GM18508 (cell line): ENCODE data around the gene SPG21.
A peak's percentile ranks its signal among the peaks of the same experiment; 100 is the strongest.
"Not testable (repeated sequence)": the region's sequence is repeated elsewhere in the genome, so short reads cannot be mapped to it uniquely, and the experiment has no call there.

Experiments
- ATAC-seq: cut with Tn5 transposase; IDR thresholded peaks from one replicate; pipeline ENCODE4 v1.9.1; 2021; ENCODE audit warnings: moderate number of reproducible peaks; ENCODE audit not compliant: insufficient read depth, unreplicated experiment

The SPG21 gene, protein sequence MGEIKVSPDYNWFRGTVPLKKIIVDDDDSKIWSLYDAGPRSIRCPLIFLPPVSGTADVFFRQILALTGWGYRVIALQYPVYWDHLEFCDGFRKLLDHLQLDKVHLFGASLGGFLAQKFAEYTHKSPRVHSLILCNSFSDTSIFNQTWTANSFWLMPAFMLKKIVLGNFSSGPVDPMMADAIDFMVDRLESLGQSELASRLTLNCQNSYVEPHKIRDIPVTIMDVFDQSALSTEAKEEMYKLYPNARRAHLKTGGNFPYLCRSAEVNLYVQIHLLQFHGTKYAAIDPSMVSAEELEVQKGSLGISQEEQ

DNA sequence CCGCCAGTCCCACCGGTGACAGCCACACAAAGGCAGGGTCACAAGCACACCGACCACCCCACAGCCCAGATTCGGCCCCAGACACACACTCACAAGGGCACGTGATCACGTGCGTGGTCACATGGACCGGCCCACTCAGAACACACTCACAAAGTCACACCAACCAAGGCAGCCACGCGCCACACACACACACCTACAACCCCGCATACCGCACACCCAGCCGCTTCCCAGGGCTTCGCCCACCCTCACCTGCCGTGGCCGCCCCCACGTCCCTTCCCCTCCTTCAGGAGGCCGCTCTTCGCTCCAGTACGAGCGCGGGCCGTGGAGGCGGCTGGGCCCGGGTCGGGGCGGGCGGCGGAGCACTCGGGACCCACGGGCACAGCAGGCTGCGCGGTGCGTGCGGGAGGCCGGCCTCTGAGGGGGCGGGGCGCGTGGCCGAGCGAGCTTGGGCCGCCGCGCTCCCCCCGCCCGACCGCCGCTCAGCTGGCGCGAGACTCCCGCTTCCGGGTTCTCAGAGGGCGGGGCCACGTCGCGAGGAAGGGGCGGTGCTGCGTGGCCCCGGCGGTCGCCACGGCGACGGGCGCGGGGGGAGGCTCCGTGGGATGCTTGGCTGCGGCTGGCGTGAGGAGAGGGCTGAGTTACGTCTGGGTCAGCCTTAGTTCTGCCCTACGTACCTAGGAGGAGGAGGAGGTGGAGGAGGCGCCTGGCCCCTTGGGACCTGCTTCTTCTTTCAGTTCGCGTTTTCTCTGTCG lies at the start of gene SPG21:
TSS of gene SPG21 (minus strand) at position 499 of the 752 bp plus-strand sequence. CDS start 6,345 bp downstream, outside the sequence.
- ATAC-seq: peak; percentile 72

- no peak for ATAC-seq
These were observed 49.1 kb upstream of the SPG21 start for GRCh38 chr15:65038836-65039235.

GRCh38 chr15:65038428-65038827 lies 48.7 kb upstream of the SPG21 start:
- ATAC-seq: no peak

GRCh38 chr15:65037309-65037708 lies 47.6 kb upstream of the SPG21 start:
- no peak for ATAC-seq

- ATAC-seq: no peak
These were observed 45.0 kb upstream of the SPG21 start for GRCh38 chr15:65034719-65035118.

GRCh38 chr15:65033659-65034269 lies 44.0 kb upstream of the SPG21 start:
- ATAC-seq: no peak

- ATAC-seq: no peak
These were observed 43.3 kb upstream of the SPG21 start for GRCh38 chr15:65032801-65033537.

GRCh38 chr15:65029736-65030208 lies 40.1 kb upstream of the SPG21 start:
- ATAC-seq: no peak

DNA sequence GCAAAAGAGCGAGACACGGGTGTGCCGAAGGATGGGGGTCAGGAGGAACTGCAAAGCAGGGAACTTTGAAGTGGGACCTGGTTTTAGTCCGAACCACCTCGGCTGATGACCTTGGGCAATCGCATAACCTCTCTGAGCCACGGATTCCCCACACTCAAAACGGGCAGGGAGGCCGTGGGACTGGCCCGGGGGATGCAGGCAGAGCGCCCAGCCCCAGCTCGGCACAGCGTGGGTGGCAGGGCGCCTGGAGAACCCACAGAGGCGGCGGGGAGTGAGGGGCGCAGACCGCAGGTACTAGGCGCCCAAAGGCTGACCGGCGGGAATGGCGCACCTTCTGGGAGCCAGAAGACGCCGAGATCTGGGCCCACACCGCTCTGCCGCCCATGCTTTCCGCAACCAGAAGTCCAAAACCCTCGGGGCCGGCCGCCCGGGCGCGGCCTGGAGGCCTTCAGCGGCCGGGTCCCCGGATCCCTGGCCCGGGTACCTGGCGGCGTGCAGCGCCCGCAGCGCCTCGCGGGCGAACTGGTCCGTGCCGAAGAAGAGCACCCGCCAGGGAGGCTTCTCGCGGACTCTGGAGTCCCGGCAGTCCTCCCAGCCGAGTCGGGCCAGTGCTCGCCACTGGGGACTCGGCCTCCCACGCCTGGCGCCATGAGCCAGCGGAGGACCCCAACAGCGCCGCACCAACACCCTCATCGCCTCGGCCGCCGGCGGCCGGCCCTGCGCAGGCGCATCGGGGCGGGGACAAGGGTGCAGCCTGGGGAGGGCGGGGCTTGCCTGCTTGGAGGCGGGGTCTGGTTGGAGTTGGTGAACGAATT lies 39.4 kb upstream of the SPG21 start, which contains the start of gene MTFMT:
TSS of gene MTFMT (minus strand) at position 719 of the 815 bp plus-strand sequence. CDS start at position 693, 26 bp downstream.
- no peak for ATAC-seq

DNA sequence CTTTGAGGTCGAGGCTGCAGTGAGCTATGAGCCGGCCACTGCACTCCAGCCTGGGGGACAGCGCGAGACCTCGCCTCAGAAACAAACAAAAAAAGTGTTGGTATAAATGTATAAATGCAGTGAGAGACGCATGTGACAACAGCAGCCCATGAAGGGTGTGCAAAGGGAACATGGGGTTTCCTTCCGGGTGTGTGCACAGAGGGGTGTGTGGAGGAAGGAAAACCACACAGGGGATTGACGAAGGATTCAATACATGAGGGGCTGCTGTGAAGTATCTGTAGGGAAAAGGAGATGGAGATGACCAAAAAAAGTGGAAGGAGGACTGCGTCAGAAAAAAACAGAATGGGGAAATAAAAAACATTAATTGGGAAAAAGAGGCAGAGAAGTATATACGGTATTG lies 38.6 kb upstream of the SPG21 start:
- no peak for ATAC-seq

- no peak for ATAC-seq
These were observed 37.9 kb upstream of the SPG21 start for GRCh38 chr15:65027593-65027992.

DNA sequence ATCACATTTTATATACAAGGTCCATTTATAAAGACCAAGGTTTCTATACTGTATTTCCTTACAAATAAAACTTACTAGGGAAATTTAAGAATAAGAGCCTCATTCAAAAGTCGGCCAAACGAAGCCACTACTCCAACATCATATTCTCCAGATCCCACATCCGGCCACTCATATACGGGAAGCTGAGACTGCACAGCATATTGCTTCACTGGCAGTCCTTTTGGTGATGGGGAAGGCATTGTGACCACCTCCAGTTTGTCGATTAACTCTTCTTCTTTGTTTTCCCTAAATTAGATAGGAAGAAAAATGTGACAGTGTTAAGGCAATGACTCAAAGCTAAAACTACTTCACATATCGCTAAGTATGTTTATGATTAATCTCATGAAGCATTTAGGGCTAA lies 37.0 kb upstream of the SPG21 start:
- ATAC-seq: no peak

- no peak for ATAC-seq
These were observed 31.8 kb upstream of the SPG21 start for GRCh38 chr15:65021488-65021887.

DNA sequence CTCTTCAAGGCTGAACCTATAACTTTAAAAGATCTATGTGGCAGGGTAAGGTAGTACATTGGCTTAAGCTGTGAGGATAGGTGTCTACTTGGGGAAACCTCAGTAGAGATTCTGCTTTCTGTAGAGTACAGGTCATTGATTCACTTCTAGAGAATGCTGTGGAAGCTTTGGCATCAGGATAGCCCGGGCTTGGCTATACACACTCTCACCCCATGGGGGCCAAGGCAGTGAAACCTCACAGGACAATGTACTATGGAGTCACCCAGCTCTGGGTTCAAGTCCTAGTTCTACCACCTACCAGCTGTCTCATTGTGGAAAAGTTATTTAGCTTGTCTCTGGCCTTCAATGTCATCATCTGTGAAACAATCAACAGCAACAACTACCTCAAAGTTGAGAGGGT lies 30.7 kb upstream of the SPG21 start:
- no peak for ATAC-seq

DNA sequence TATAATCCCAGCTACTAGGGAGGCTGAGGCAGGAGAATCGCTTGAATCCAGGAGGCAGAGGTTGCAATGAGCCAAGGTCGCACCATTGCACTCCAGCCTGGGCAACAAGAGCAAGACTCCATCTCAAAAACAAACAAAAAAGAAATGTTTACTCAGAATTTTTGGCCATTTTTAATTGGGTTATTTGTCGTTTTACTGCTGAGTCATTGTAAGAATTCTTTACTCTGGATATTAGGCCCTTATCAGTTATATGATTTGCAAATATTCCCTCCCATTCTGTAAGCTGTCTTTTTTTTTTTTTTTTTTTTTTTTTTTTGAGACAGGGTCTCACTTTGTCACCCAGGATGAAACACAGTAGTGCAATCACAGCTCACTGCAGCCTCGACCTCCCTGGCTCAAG lies 21.5 kb upstream of the SPG21 start:
- ATAC-seq: not testable (repeated sequence)

GRCh38 chr15:65008983-65009382 lies 19.3 kb upstream of the SPG21 start:
- no peak for ATAC-seq

GRCh38 chr15:65006876-65007275 lies 17.2 kb upstream of the SPG21 start:
- ATAC-seq: no peak

GRCh38 chr15:65004993-65005392 lies 15.3 kb upstream of the SPG21 start:
- no peak for ATAC-seq

DNA sequence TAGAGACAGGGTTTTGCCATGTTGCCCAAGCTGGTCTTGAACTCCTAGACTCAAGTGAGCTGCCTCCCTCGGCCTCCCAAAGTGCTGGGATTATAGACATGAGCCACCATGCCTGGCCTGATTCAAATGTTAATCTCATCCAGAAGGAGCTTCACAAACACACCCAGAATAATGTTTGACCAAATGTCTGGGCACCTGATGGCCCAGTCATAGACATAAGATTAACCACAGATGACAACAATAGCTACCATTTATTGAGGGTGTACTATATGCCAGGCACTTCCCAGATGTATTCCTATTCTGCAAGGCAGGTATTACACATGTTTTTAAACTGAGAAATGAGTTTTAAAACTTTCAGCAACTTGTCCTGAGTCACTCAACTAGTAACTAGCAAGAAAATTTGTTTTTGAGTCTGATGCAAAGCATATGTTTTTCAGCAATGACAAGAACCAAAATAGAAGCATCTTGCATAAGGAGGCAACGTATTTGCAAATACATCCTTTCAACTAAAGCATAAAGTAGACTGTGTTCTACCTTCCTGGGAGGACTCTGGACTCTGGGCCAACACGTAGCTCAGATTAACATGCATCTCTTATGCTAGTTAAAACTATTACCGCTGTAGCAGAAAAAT lies 8.1 kb upstream of the SPG21 start:
- ATAC-seq: no peak
